ENCODE data around the gene APOA1.

DNA sequence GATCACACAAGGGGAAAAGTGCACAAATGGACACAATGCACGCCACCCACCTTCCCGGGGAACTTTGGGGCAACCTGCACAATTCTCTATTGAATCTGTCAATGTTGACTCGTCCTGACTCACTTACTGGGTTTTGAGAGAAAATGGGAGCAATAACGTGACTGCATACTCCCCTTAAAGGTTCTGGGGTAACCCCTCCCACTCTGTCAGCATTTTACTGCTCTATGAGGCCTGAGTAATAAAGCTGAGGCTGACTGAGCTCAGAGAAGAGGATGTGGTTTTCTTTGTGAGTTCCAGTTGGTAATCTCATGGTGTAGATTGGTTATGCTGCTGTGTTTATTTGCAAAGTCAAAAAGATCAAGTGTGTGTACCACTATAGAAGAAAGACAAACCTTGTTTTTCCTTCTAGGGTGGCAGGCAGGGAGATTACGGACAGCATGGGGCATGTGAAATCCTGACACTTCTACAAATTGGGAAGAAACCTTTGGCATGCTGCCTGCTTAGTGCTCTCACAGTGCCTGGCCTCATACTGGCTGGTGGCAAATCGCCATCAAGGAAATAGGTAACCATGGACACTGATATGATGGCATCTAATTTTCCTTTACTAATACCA is 16.1 kb upstream of the APOA1 start:
- TF ChIP-seq CTCF (IDR thresholded peaks at IDR 0.05) (no peak), EP300 (IDR thresholded peaks at IDR 0.05) (no peak), POLR2AphosphoS5 (IDR thresholded peaks at IDR 0.05) (no peak)

All from esophagus muscularis mucosa (tissue), 4 donors.